GDM1 (cell line): Measurements from ENCODE around the gene RNF11.
A peak's percentile ranks its signal among the peaks of the same experiment; 100 is the strongest.
"Not testable (repeated sequence)": the region's sequence is repeated elsewhere in the genome, so short reads cannot be mapped to it uniquely, and the experiment has no call there.

Experiments used
- DNase-seq: peaks from one replicate; lab custom pipeline; 2025; lab: John Stamatoyannopoulos, UW

RNF11 gene

GRCh38 chr1:51228471-51228870 is 7.6 kb upstream of the RNF11 start:
- DNase-seq, result not testable (repeated sequence)

GRCh38 chr1:51230501-51231078 is 5.5 kb upstream of the RNF11 start:
- no peak for DNase-seq

GRCh38 chr1:51231120-51231519 is 5.0 kb upstream of the RNF11 start:
- DNase-seq, result no peak

GRCh38 chr1:51231896-51232295 is 4.2 kb upstream of the RNF11 start:
- no peak for DNase-seq

- not testable (repeated sequence) for DNase-seq
Measured at GRCh38 chr1:51234236-51234635, 1.8 kb upstream of the RNF11 start.

- DNase-seq, result peak; percentile 65
Measured at GRCh38 chr1:51234721-51235425, 1.2 kb upstream of the RNF11 start.

GRCh38 chr1:51236531-51237350 is 668 bp downstream of the RNF11 start:
- no peak for DNase-seq

GRCh38 chr1:51237351-51238033 is 1.4 kb downstream of the RNF11 start:
- no peak for DNase-seq

- no peak for DNase-seq
Measured at GRCh38 chr1:51238034-51238403, 1.9 kb downstream of the RNF11 start.

GRCh38 chr1:51240084-51240483 is 4.0 kb downstream of the RNF11 start:
- DNase-seq, result no peak

- DNase-seq, result no peak
Measured at GRCh38 chr1:51241119-51241518, 5.0 kb downstream of the RNF11 start.

- no peak for DNase-seq
Measured at GRCh38 chr1:51242546-51242945, 6.5 kb downstream of the RNF11 start.

GRCh38 chr1:51247022-51247421 is 10.9 kb downstream of the RNF11 start:
- DNase-seq, result no peak

GRCh38 chr1:51247499-51247898 is 11.4 kb downstream of the RNF11 start:
- DNase-seq, result no peak

- DNase-seq, result no peak
Measured at GRCh38 chr1:51249445-51249844, 13.4 kb downstream of the RNF11 start.

GRCh38 chr1:51250729-51251128 is 14.7 kb downstream of the RNF11 start:
- DNase-seq, result not testable (repeated sequence)

- not testable (repeated sequence) for DNase-seq
Measured at GRCh38 chr1:51251165-51251564, 15.1 kb downstream of the RNF11 start.

- DNase-seq, result no peak
Measured at GRCh38 chr1:51252366-51252765, 16.3 kb downstream of the RNF11 start.

GRCh38 chr1:51253691-51254090 is 17.6 kb downstream of the RNF11 start:
- DNase-seq, result no peak

GRCh38 chr1:51255331-51255730 is 19.3 kb downstream of the RNF11 start:
- no peak for DNase-seq

GRCh38 chr1:51263147-51263877 is 27.2 kb downstream of the RNF11 start:
- no peak for DNase-seq

- peak; percentile 8 for DNase-seq
Measured at GRCh38 chr1:51264451-51264850, 28.4 kb downstream of the RNF11 start.
